NCI-H748 (cell line): Measurements from ENCODE around the gene TMEM147.
"Not testable (repeated sequence)": the region's sequence is repeated elsewhere in the genome, so short reads cannot be mapped to it uniquely, and the experiment has no call there.

ENCODE experiments used
- DNase-seq: peaks from one replicate; lab custom pipeline; 2025; ENCODE audit not compliant: unreplicated experiment; lab: John Stamatoyannopoulos, UW

TMEM147 gene

DNA sequence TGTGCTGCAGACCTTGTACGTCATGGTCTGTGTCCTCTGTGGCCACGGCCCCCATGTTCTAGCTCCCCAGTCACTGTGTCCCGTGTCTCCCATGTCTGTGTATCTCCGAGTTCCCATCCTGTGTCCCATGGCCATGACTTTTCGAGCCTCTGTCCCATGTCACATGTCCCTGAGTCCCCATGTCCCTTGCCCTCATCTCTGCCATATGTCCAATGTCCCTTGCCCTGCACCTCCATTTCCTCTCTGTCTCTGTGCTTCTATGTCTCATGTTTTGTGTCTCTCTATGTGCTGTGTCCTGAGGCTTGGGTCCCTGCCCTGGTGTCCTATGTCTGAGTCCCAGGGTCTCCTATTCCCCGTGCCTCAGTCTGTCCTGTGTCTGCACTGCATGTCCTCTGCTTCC is 16.0 kb downstream of the TMEM147 start:
- no peak for DNase-seq

DNA sequence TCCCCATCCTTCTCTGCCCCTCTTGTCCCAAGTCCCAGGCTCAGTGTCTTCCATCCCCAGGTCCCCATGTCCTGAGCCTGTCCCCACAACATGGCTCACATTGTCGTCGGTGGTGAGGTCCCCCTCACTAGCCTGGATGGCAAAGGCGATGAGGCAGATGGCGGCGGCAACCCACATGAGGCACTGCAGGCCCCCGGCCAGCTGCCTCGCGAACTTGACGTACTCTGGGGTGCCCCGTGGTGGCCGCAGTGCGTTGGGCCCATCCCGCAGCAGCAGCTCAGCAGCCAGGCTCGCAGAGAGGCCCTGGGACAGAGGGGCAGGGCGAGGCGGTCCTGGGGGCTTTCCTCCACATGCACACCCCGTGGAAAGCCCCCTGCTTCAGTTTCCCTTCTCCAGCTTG is 16.9 kb downstream of the TMEM147 start:
- no peak for DNase-seq

DNA sequence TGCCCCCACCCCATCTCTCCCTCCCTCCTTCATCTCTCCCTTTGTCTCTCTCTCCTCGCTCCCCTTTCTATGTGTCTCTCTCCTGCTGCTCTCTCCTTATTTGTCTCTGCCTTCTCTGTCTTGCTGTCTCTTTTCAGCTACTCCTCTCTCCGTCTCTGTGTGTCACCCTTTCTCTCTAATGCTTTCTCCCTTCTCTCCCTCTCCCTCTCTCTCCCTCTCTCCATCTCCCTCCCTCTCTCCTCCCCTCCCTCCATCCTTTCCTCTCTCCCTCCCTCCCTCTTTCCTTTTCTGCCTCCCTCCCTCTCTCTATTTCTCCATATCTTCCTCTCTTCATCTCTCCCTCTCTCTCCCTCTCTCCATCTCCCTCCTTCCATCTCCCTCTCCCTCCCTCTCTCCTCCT is 17.4 kb downstream of the TMEM147 start:
- no peak for DNase-seq

GRCh38 chr19:35563207-35563829 is 17.9 kb downstream of the TMEM147 start, which contains the start of gene ATP4A:
Gene ATP4A, minus strand, starts transcription at chr19:35563658. Its CDS starts 29 bp downstream, at chr19:35563629.
- no peak for DNase-seq

DNA sequence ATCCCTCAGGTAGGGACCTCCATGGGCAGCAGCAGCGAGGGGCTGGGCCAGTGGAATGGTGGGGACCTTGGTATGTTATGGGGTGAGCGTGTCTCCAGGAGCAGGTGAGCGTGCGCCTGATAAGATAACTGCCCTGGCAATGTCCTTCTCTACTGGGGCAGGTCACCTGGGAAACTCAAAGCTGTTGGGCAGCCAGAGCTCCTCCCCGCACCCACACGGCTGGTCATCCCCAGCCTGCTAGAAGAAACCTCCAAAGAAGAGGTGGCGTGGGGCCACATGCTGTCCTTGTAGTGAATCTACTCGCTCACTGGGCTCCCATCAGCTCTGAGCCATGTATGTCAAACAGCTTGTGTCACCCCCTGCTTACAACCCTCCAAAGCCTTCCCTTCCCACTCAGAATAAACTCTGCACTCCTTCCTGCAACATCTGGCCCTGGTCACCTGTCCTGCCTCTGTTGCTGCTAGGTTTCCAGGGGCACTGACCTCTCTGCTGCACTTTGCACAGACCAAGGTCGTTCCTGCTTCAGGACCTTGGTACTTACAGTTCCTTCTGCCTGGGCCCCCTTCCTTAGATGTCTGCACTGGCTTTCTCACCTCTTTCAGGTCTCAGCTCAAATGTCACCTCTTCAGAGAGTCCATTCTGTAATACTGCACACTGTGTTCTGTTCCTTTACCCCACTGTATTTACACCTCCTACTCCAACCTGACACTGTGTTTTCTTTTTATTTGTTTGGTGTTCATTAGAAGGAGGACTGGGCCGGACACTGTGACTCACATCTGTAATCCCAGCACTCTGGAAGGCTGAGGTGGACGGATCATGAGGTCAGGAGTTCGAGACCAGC is 19.8 kb downstream of the TMEM147 start:
- DNase-seq, result no peak

- DNase-seq, result no peak
Measured at GRCh38 chr19:35566738-35567137, 21.3 kb downstream of the TMEM147 start.

DNA sequence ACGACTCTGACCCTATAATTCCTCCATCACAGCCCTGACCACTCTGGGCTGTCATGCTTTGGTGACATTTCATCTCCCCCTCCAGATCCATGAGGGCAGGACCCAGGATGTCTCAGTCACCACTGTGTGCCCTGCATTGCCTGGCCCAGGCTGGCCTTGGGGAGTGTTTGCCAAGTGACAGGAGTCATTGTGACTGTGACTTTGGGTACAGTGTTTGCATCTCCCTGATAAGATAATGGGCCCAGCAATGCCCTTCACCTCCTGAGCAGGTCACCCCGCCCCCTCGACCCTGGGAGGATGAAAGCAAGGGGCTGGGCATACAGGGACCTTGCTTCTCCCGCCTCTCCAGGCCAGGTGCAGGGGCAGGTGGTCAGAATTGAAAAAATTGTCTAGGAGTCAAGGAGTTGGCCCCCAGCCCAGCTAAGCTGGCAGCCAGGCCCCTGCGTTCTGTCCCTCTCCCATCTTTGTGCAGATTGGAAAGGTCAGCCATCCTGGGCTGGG is 23.9 kb downstream of the TMEM147 start:
- no peak for DNase-seq

- DNase-seq, result no peak
Measured at GRCh38 chr19:35571406-35571965, 26.1 kb downstream of the TMEM147 start.

DNA sequence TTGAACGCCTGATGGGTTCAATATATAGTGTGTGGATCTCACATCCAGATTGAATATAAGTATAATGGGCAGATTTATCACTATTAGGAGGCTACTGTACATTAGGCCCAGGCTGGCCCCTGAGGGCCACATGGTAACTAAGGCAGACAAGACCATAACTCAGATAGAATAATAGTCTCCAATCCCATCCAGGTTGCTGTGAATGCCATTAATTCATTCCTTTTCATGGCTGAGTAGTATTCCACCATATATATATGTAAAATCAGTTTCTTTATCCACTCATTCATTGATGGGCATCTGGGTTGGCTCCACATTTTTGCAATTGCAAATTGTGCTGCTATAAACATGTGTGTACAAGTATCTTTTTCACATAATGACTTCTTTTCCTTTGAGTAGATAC is 32.5 kb downstream of the TMEM147 start:
- no peak for DNase-seq

DNA sequence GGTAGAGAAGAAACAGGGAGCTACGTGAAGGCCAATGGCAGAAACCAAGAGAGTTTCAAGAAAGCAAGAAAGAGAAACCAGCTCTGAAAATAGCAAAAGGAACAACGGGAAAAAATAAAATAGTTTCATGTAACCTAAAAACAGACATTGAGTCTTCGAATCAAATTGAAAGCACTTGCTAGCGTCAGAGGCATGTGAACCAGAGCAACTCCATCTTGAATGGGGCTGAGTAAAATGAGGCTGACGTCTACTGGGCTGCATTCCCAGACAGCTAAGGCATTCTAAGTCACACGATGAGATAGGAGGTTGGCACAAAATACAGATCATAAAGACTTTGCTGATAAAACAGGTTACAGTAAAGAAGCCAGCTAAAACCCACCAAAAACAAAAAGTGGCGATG is 33.3 kb downstream of the TMEM147 start:
- no peak for DNase-seq

DNA sequence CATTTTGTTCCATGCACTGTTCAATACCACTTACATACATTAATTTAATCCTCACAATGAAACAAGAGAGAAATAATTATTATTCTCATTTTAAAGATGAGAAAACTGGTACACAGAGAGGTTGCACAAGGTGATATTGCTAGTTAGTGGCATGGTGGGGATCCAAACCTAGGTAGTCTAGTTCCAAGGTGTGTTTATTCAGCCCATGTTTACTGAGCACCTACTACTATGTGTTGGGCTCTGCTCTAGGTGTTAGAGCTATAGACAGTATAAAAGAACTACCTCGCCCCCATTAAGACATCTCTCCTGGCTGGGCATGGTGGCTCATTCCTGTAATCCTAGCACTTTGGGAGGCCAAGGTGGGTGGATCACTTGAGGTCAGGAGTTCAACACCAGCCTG is 37.3 kb downstream of the TMEM147 start:
- no peak for DNase-seq

DNA sequence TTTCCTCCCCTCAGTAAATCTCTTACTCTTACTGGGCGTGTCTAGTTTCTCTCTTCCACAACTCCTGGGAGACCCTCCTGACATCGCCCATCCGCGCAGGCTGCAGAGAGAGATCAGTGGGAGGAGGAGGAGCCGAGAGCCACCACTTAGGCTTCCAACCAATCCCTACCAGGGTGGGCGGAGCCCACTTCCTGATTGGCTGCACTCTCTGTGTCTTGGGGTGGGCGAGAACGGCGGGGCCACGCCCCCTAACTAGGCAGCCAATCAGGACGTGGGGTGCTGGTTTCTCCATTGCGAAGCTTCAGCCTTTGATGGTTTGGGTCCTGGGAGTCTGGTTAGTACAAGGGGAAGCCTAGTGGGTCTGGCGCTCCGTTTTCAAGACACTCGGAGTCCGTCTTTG is 40.4 kb downstream of the TMEM147 start, which contains the start of gene PMIS2:
Gene PMIS2, plus strand, starts transcription at position 326 of the 400 bp plus-strand sequence. CDS start 87 bp downstream, outside the sequence.
- peak; percentile 59 for DNase-seq

GRCh38 chr19:35587321-35587720 is 41.9 kb downstream of the TMEM147 start:
- DNase-seq, result no peak

- no peak for DNase-seq
Measured at GRCh38 chr19:35590875-35591274, 45.4 kb downstream of the TMEM147 start.

- peak; percentile 37 for DNase-seq
Measured at GRCh38 chr19:35592226-35592625, 46.8 kb downstream of the TMEM147 start.

- not testable (repeated sequence) for DNase-seq
Measured at GRCh38 chr19:35595026-35595425, 49.6 kb downstream of the TMEM147 start.

- no peak for DNase-seq
Measured at GRCh38 chr19:35595928-35596327, 50.5 kb downstream of the TMEM147 start.

DNA sequence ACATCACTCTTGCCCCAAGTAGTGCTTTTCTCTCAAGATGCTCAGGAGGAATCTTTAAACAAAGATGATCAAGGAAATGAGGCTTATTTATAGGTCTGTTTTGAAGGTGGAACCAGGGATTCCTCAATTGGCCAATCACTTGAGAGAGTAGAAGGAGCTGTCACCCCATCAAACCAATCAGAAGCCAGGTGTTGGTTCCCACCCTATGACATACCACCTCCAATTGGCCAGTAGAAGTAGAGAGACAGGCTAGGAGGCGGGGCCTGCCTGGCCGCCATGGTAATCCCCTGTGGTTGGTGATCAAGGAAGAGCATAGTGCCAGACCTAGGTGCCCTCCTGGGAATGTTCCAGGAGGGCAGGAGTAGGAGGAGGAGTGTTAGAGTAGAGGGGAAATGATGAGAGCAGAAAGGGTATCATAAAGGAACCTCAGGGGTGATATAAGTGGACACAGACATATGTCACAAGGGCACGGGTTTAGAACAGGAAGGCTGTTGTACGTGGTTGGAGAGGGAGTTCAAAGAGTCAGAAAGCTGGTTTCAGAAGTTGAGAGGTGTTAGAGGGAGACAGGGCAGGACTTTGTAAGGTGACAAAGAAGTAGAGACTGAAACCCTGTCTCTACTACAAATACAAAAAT is 51.1 kb downstream of the TMEM147 start:
- DNase-seq, result no peak
